Measurements from ENCODE around the gene MYH8. TPM values are rescaled to one million over a fixed set of nuclear protein-coding genes. Genes with fewer than 3 reads are reported as not detected.

The MYH8 gene
- total and polyA plus RNA-seq, 9 of the 15 experiments (the other 6 are each of a cell fraction or from before 2014, with no cell fraction given), result 0.01 to 0.05 (median 0.03) TPM; not detected in 6

- no peak for TF ChIP-seq CLOCK (CRISPR knock-in tag; IDR thresholded peaks at IDR 0.05; ENCODE audit: borderline replicate concordance)
- no peak for TF ChIP-seq ELK3 (CRISPR knock-in tag; IDR thresholded peaks at IDR 0.05)
Observed at GRCh38 chr17:10469459-10469858, 47.7 kb upstream of the MYH8 start, which contains the start of gene MYH4 (continued).

GRCh38 chr17:10463402-10463801, 41.7 kb upstream of the MYH8 start:
- in situ Hi-C loops (cut with MboI), result no loop called here
- Histone ChIP-seq H2AFZ (ENCODE audit: low read depth, low read length) (no peak overlapping the region), H3K27me3 (ENCODE audit: control insufficient read depth in 2 of 2, insufficient read depth in 2 of 2, low read length in 2 of 2) (no peaks in the 10 kb centered on the region), H3K4me3 (no peak overlapping the region), H3K36me3 (ENCODE audit: control insufficient read depth, insufficient read depth, low read length) (no peaks in the 10 kb centered on the region), H3K9ac (ENCODE audit: insufficient read depth in 1 of 2, low read depth in 2 of 2, low read length in 2 of 2) (no peak overlapping the region), H3K27ac (ENCODE audit: extremely low read depth, low read depth, low read length) (no peak overlapping the region), H3K9me1 (ENCODE audit: control insufficient read depth, insufficient read depth, low read length) (no peaks in the 10 kb centered on the region), H4K20me1 (replicated peaks; ENCODE audit: control insufficient read depth, insufficient read depth, low read length) (no peaks in the 10 kb centered on the region), H3K4me2 (ENCODE audit: insufficient read depth, low read length) (no peak overlapping the region), H3K4me1 (replicated peaks in 1 of 2; ENCODE audit: control insufficient read depth in 2 of 2, insufficient read depth in 2 of 2, low read length in 2 of 2) (no peaks in the 10 kb centered on the region), H3K9me3 (replicated peaks; ENCODE audit: control insufficient read depth, insufficient read depth, low read depth, low read length) (no peaks in the 10 kb centered on the region), H3K79me2 (ENCODE audit: control insufficient read depth, insufficient read depth, low read length) (no peaks in the 10 kb centered on the region)
- ChIA-PET POLR2A (no interaction called here), CTCF (ENCODE audit: low intra/inter-chr PET ratio) (no interaction called here)
- DNase-seq (ENCODE audit: extremely low read depth in 1 of 4, low spot score in 3 of 4) (no peak), FAIRE-seq (no peak), ATAC-seq (no peak)
- TF ChIP-seq ZZZ3 (IDR thresholded peaks at IDR 0.05) (no peak), TCF15 (CRISPR knock-in tag; IDR thresholded peaks at IDR 0.05) (no peak), ZNF23 (CRISPR knock-in tag; IDR thresholded peaks at IDR 0.05) (no peak), POLR2AphosphoS2 (IDR thresholded peaks at IDR 0.05; ENCODE audit: low read length) (no peak), HNRNPLL (IDR thresholded peaks at IDR 0.05; ENCODE audit: low read depth, low read length, poor library complexity, severe bottlenecking) (no peak), ZBTB1 (CRISPR knock-in tag; IDR thresholded peaks at IDR 0.05; ENCODE audit: borderline replicate concordance, low read depth) (no peak), ZNF830 (CRISPR knock-in tag; IDR thresholded peaks at IDR 0.05) (no peak), GATAD2A (IDR thresholded peaks at IDR 0.05) (no peak), NONO (IDR thresholded peaks at IDR 0.05; ENCODE audit: low read depth in 2 of 2, low read length in 1 of 2) (no peak), ELF4 (CRISPR knock-in tag; IDR thresholded peaks at IDR 0.05) (no peak), SNAPC5 (CRISPR knock-in tag; IDR thresholded peaks at IDR 0.05) (no peak), TCFL5 (CRISPR knock-in tag; conservative IDR thresholded peaks at IDR 0.05) (no peak), ZNF699 (CRISPR knock-in tag; IDR thresholded peaks at IDR 0.05; ENCODE audit: insufficient replicate concordance) (no peak)
- WGBS (ENCODE audit: insufficient coverage, low coverage, missing lambda C conversion rate), result 0% methylated on average over 4 of the region's 4 CpGs
- BruUV-seq (replicated peaks), result no TSS peak
- intact Hi-C loops (cut with micrococcal nuclease), result no loop called here

Data from K562 (cell line).